PC-3 (cell line): ENCODE data around the gene RBM47.

ENCODE experiments used
- EZH2 ChIP-seq: fragments of 300-600 bp; sonication (generic); IDR thresholded peaks from one replicate; pipeline ENCODE4 v1.6.1; 2017; ENCODE audit warnings: antibody characterized with exemption, mild to moderate bottlenecking, low read length; ENCODE audit not compliant: unreplicated experiment
- TF ChIP-seq, protein P1 (sequence below): fragments of 300-600 bp; sonication (generic); conservative IDR thresholded peaks from 2 replicates; pipeline ENCODE4 v1.5.1; 2017; ENCODE audit warnings: antibody characterized with exemption, low read depth, mild to moderate bottlenecking, low read length

DNA sequence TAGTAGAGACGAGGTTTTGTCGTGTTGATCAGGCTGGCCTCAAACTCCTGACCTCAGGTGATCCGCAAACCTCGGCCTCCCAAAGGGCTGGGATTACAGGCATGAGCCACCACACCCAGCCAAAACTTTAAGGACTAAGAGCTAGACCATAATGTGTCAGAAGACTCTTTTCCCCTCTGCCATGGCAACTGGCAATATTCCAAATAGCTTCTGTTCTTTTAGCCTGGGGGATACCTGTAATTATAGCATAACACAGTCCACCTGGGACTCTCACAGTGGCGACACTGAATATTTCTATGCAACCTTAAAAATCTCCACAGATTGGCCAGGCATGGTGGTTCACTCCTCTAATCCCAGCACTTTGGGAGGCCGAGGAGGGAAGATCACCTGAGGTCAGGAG lies 45.5 kb upstream of the RBM47 start:
- TF ChIP-seq, protein P1, sequence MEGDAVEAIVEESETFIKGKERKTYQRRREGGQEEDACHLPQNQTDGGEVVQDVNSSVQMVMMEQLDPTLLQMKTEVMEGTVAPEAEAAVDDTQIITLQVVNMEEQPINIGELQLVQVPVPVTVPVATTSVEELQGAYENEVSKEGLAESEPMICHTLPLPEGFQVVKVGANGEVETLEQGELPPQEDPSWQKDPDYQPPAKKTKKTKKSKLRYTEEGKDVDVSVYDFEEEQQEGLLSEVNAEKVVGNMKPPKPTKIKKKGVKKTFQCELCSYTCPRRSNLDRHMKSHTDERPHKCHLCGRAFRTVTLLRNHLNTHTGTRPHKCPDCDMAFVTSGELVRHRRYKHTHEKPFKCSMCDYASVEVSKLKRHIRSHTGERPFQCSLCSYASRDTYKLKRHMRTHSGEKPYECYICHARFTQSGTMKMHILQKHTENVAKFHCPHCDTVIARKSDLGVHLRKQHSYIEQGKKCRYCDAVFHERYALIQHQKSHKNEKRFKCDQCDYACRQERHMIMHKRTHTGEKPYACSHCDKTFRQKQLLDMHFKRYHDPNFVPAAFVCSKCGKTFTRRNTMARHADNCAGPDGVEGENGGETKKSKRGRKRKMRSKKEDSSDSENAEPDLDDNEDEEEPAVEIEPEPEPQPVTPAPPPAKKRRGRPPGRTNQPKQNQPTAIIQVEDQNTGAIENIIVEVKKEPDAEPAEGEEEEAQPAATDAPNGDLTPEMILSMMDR, result no peak
- TF ChIP-seq EZH2, result no peak
